Central memory CD4-positive, alpha-beta T cell (primary cell): ENCODE measurements around the gene NCKAP5.

ENCODE experiments used
- DNase-seq: peaks from one replicate; pipeline ENCODE4 v3.0.0; 2022

Gene NCKAP5

GRCh38 chr2:132782176-132782783 is 786.0 kb downstream of the NCKAP5 start:
- DNase-seq = no peak

DNA sequence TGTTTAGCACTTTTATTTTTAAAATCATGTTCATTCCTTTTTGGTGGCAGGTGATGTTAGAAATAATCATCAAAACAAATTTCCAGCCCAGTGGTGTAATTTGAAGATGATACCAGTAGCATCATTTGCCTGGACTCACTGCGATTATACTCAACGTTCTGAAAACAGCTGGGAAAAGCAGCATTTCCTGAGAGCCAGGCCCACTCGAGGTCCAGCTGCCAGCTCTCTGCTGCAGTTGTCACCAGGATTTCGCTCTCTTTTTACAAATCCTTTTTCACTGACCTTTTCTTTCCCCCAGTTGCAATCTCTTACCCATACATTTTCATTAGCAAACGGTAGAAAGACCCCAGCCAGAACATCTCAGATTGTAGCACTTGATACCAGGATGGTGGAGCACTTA is 787.6 kb downstream of the NCKAP5 start:
- no peak for DNase-seq

DNA sequence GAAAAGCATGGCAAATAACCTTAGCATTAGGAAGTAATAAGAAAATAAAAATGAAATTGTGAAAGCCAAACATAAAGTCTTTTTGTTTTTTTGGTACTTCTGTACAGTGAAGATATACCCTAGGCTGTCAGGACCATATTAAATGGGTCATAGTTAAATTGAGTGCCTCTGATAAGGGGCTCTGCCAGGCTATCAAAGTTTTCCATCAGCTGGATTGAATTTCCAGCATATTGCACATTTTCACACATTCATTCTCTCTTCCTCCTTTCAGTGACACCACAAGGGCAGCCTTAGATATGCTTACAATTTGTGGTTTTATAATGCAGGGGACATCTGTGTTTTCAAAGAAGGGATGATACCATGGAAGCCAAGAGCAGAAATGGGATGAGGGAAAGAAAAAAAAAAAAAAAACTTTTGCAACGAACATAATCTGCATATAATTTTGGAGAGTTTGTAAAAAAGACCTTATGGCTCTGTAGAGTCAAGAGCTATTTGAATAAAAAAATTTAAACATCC is 789.0 kb downstream of the NCKAP5 start:
- DNase-seq = no peak

GRCh38 chr2:132776287-132776686 is 792.0 kb downstream of the NCKAP5 start:
- DNase-seq = no peak

GRCh38 chr2:132774189-132774588 is 794.1 kb downstream of the NCKAP5 start:
- no peak for DNase-seq

- no peak for DNase-seq
Observed at GRCh38 chr2:132773331-132773730, 794.9 kb downstream of the NCKAP5 start.

DNA sequence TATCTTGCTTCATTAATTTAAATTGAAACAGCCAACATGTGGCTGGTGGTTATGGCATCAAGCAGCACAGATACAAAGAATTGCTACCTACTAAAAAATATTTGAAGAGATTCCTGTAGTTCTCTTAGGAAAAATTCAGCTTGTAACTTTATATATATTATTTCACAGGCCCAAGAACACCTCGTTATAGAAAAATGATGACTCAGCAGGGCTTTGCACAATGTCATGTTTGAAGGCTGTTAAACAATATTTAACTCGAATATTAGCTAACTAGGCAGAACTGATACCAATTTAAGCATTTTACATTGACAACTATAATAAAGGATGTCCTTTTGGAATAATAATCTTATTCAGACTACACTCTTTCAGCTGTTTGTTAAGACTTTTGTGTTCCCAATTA is 795.9 kb downstream of the NCKAP5 start:
- no peak for DNase-seq

DNA sequence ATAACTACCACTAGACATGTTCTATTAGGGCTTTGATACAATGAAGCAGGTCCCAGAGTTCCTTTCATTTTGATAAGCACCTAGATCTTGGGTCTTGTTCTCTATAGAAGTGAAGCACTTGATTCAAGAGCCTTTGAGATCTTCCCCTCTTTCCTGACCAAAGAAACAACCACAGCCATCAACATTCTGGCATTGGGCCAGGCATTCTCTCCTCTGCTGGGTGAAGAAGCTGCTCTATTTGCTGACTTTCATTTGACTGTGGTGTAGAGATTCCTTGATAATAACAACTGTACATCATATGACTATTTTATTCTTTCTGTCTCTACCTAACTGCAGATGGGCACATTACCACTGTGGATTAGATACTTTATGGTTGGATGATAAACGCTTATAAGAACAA is 801.7 kb downstream of the NCKAP5 start:
- no peak for DNase-seq

DNA sequence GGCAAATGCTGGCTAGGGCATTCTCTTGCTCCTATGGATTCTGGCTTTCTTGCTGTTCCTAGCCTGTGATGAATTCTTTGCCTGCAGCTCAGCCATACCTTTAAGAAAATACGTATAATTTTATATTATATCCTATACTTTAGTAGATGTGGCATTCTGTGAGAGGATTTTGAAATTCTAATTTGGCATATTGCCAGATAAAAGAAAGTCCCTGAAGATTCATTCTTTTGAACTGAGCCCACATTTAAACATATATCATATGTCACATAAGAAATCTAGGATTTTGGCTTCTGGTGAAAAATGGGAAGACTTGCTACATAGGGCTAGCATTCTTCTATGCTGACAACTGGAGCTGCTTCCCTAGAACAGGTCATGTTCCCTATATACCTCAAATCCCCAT is 806.8 kb downstream of the NCKAP5 start:
- no peak for DNase-seq

DNA sequence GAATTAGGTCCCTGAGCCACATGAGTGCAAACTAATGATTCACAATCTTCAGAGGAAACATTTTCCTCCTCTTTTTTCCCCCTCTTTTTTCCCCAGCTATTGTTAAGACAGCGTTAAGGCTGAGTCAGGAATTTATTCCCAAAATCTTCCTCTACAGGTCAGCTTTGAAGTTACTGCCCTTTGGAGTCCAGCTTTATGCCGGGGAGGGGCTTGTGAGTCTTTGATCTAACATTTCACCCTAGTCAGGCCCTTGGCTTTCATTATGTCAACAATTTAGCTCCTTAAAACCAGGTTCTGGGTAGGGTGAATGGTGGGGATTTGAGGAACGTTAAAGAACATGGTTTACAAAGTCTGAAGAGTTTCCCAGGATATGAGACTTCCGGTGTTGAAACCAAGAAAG is 807.3 kb downstream of the NCKAP5 start:
- no peak for DNase-seq

DNA sequence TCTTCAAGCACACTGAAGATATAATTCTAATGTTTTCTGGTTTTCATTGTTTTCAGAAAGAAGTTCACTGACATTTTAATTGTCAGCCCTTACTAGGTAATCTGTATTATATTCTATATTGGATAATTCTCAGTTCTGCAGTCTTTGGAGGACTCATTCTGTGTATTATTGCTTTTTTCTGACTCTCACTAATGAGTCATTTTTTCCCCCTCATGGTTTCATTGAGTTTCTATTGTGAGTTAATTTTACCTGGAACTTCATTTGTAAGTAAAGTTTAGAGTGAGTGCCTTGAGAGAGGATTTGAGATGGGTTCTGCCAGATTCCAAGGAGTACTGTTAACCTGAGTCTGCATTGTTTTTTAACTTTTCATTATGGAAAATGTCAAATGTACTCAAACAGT is 807.9 kb downstream of the NCKAP5 start:
- DNase-seq = no peak

GRCh38 chr2:132758995-132759394 is 809.3 kb downstream of the NCKAP5 start:
- DNase-seq = no peak

DNA sequence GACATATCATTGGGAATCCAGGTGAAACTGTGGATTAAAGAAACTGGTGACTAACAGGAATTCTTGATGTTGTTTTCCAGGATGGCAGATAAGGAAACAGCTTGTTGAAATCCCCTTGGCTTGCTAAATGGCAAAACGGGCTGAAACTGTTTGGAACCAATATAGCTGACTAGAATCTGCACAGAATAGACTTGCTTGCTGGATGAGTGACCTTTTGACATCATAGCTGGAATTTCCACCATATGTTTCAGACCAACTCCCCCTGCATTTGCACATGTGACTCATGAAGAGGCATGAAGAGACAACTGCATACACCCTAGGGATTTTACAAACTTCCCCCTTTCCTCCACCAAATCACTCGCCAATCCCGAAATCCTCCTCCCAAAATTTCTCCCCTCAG is 810.6 kb downstream of the NCKAP5 start:
- DNase-seq = no peak

DNA sequence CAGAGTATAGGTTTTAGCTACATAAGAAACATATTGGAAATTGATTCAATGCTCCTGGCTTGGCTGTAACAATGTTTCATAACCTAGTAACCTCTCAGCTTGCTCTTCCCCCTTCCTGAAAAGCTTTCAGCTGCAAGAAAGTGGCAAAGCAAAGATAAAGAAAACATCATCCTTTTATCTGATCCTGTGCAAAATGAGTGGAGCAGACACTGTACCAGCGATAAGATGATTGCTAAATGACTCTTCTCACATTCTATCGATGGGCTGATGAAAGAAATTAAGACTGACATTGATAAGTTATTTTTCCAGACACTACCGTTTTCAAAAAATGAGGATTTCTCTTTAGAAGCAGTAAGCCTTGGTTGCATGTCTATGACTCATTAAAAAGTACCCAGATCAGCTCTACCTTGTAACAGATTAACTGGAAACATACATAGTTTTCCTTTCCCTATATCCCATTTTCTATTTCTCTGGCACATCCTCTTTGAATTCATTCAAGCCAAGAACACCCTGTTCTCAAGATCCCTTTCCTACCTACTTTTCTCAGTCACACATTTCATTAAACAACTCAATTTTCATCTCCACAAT is 811.2 kb downstream of the NCKAP5 start:
- DNase-seq = no peak

- DNase-seq = no peak
Observed at GRCh38 chr2:132754867-132755472, 813.3 kb downstream of the NCKAP5 start.

DNA sequence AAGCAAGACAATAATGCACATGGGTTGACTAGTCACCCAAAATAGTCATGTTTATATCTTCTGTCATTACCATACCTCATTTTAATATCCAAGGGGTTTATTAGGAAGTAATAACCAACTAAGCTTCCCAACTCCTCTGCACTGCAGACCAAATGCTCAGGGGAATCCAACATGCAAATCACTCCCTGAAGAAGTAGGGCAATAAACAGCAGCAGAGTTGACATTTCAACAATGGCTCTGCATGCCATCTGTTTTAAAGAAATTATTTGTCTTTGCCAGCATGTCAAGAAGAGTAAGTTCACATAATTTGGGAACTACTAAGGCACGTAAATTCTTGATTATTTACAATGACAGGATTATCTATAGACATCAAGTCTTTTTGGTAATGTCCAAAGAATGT is 813.9 kb downstream of the NCKAP5 start:
- DNase-seq = no peak

DNA sequence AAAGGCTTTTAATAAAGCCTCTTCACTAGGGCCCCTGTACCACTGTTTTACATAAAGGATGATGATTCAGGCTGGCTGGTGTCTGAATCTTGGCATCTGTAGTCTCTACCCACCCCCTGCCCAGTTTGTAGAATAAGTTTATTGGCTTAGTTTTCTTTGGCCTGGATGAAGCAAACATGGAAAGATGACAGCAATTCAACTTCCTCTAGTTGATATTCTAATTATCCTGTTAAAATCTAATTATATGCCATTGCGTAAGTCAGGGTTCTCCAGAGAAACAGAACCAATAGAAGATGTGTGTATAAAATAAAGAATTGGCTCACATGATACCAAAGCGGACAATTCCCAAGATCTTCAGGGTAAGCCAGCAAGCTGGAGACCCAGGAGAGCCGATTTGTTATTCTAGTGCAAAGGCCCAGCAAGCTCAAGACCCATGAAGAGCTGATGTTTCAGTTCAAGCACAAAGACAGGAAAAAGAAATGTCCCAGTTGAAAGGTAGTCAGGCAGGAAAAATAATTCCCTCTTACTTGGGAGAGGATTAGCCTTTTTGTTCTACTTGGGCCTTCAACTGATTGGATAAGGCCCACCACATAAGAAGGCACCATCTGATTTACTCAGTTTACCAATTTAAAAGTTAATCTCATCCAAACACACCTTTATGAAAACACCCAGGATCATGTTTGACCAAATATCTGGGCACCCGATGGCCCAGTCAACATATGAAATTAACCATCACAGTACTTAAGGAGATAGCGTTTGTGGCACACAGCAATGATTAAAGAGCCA is 815.6 kb downstream of the NCKAP5 start:
- no peak for DNase-seq

GRCh38 chr2:132751836-132752235 is 816.4 kb downstream of the NCKAP5 start:
- no peak for DNase-seq

DNA sequence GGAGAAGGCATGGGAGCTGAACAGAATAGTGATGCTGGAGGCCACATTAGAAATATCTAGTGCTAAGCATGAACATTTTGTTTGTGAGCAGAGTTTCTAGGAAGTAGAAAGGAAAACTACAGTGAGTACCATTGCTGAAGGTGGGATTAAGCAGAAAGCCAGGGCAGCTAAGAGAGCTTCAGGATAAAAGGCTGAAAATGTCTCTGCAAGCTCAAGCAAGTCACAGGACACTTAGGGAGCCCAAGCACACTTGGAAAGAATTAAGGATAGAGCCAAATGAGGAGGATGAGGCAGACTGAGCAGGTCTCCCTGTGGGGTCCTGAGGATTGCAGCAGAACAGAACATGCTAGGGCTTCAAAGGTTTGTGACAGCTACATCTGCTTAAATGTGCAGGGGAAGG is 817.7 kb downstream of the NCKAP5 start:
- DNase-seq = no peak

DNA sequence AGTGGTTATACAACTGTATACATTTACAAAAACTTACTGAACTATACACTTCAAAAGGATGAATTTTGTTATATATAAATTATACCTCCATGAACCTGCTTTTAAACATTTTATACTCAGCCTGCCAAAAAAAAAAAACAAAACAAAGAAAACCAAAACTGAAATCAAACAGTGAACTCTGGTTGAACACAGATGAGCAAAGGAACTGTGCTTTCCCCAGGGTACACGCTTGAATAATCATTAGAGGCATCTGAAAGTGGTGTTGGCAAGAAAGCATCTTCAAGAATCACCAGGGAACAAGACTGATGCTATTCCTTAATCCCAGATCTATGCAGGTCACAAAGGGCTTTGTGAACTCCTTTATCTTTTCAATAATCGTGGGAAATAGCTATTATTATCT is 821.2 kb downstream of the NCKAP5 start:
- DNase-seq = no peak

- DNase-seq = no peak
Observed at GRCh38 chr2:132741754-132742153, 826.5 kb downstream of the NCKAP5 start.

DNA sequence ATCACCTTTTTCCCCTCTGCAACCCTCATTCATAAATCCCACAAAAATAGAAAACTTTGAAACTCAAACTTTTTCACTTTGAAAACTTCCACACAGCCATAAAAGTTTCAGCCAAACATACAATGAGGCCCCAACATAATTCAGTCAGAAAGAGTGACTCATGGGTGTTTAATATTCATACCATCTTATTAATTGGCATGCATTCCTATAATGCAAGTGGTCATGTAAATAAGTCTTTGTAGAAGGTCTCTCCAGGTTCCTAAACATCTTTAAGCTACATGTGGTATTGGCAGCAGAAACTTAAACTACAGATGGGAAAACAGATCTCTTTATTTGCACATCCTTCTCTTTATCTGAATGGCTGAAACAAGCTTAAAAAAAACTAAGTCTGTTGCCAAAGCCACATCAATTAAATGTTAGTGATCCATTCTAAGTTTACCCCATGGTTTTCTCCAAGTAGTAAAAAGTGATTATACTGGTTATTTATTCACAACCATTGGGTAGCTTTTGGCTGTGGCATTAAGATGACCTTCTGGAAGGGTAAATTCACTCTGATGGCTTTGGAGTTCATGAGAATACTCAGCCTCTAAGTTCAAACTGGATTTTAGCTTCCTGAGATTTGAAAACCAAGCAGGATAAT is 828.1 kb downstream of the NCKAP5 start:
- no peak for DNase-seq

GRCh38 chr2:132738223-132738622 is 830.0 kb downstream of the NCKAP5 start:
- no peak for DNase-seq
